ENCODE data around the gene CCNI.

The CCNI gene

DNA sequence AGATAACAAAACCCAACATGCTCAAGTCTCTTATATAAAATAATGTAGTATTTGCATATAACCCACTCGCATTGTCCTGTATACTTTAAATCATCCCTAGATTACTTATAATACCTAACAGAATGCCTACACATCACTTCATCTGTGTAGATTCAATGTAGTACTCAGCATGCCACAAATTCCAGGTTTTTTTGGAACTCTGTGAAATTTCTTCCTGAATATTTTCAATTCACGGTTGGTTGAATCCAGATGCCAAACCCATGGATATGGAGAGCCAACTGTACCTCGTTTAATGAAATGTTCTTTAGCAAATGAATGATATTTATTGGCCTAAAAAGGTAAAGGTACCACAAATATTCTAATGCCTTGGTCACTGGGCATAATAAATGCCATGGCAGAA is 24.8 kb downstream of the CCNI start:
- no peak overlapping the region for H3K4me3 ChIP-seq (ENCODE audit: low read depth, low read length)
- DNase-seq (ENCODE audit: low read depth) = no peak
- TF ChIP-seq CTCF (conservative IDR thresholded peaks at IDR 0.05; ENCODE audit: low read depth, low read length) = no peak

GRCh38 chr4:77047037-77047436 is 28.8 kb downstream of the CCNI start:
- DNase-seq (ENCODE audit: low read depth) = peak; percentile 68
- H3K4me3 ChIP-seq (ENCODE audit: low read depth, low read length) = no peak overlapping the region
- peak; percentile 51 for TF ChIP-seq CTCF (conservative IDR thresholded peaks at IDR 0.05; ENCODE audit: low read depth, low read length)

DNA sequence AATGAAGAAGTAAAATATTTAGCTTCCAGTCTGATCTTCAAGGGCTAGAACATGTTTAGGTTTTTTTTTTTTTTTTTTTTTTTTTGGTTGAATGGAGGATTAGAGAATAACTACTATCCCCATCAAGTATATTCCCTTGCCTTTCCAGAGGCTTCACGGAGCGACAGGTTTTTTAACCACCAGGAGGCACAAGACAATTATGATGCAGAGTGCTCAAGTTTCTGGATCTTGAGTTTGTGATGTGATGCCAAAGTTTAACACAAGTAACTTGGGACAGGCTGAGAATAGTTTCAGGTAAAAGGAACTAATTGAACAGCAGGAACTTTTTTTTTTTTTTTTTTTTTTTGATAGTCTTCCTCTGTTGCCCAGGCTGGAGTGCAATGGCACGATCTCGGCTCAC is 30.3 kb downstream of the CCNI start:
- DNase-seq (ENCODE audit: low read depth) = peak; percentile 59
- no peak overlapping the region for H3K4me3 ChIP-seq (ENCODE audit: low read depth, low read length)
- TF ChIP-seq CTCF (conservative IDR thresholded peaks at IDR 0.05; ENCODE audit: low read depth, low read length) = peak; percentile 44

DNA sequence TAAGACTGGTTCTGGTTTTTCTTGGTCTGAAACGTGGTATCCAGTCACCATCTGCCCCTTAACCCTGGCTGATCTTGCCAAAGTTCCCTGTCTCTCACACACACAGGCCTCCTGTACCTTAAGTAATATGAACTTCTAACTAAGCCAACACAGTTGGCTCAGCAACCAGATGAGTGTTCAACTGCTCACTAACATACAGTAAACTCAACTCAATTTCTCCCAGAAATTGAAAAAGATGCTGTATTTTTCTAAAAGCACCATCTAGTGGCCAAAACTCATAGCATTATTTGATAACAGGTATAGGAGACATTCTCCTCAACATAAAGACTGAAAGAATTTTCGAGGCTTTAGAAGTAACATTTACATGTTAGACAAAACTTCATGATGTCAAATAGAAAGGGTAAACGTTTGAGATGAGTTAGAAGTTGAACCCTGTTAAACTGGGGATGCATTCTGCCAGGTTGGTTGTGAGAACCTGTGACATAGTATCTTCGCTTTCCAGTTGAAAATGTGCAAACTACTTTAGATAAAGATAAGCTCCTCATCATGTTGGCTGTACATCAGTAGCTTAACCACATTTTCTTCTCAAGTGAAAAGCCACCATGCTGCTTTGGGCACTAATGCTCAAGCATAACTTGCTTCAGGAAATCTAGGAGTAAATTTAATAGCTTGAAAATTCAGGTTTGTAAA is 31.2 kb downstream of the CCNI start:
- peak; percentile 77 for DNase-seq (ENCODE audit: low read depth)
- peak; percentile 57 for TF ChIP-seq CTCF (conservative IDR thresholded peaks at IDR 0.05; ENCODE audit: low read depth, low read length)

GRCh38 chr4:77043507-77044136 is 32.2 kb downstream of the CCNI start:
- no peak for TF ChIP-seq CTCF (conservative IDR thresholded peaks at IDR 0.05; ENCODE audit: low read depth, low read length)
- H3K4me3 ChIP-seq (ENCODE audit: low read depth, low read length) = no peak overlapping the region
- peak; percentile 75 for DNase-seq (ENCODE audit: low read depth)

More for the DNA sequence above, 31.2 kb downstream of the CCNI start:
- no peak overlapping the region for H3K4me3 ChIP-seq (ENCODE audit: low read depth, low read length)

DNA sequence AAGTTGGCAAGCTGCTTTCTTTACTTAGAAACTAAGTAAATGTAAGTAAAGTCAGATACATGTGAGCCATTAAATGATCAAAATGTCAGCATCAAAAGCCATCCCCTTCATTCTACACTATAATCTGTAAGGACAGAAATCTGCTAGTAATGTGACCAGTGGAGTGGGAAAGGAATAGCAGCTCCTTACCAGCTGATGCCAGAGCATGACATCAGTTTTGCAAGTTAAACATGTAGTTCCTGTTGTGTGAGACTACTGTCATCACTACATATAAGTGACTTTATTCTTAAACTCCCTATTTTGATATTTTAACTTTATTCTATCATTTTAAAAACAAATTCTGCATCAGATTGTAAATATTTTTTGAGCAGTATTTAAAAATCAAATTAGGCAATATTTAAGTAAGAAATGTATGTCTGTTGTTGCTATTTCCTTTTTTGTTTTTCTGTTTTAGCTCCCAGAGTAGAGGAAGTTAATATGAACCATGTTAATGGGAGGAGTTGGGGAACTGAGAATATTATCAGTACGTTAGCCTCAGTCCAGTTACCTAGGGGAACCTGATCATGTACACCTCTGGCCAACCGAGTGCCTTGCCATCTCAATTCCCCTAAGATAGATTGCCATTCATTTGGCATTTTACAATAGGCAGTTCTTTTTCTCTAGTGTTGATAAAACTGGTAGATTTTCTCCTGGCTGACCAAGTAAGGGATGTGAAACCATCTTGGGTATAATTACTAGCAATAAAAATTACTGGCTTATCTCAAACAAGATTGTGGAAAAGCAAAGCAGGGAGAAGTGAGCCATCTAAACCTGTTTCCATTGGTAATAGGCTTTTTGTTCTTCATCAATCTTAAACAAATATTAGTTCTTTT is 34.7 kb downstream of the CCNI start:
- DNase-seq (ENCODE audit: low read depth) = peak; percentile 47
- no peak for TF ChIP-seq CTCF (conservative IDR thresholded peaks at IDR 0.05; ENCODE audit: low read depth, low read length)
- H3K4me3 ChIP-seq (ENCODE audit: low read depth, low read length) = no peak overlapping the region

Data from choroid plexus epithelial cell (primary cell).